B cell (primary cell): ENCODE data around the gene DBR1. TPM values are rescaled to one million over a fixed set of nuclear protein-coding genes. Genes with fewer than 3 reads are reported as not detected.

ENCODE experiments used
- ATAC-seq: fragments of 200-7000 bp; cut with Tn5 transposase; one replicate; pipeline ENCODE4 v1.10.0; 2021; ENCODE audit warnings: low read depth, mild to moderate bottlenecking, moderate number of reproducible peaks, moderate library complexity
- CTCF ChIA-PET: fragments of 350-600 bp; sonication (Branson Sonifier 250); formaldehyde crosslinking; loops from one replicate; lab custom pipeline; 2021; ENCODE audit warnings: antibody characterized with exemption, inconsistent platforms; lab: Charles Lee
- POLR2A ChIA-PET: fragments of 350-600 bp; sonication (Branson Sonifier 250); formaldehyde crosslinking; loops from one replicate; lab custom pipeline; 2021; ENCODE audit warnings: antibody characterized with exemption; lab: Charles Lee
- DNase-seq: peaks from one replicate; pipeline ENCODE4 v3.0.0; 2013
- H2AFZ ChIP-seq: 2 replicates; pipeline ENCODE4 v1.6.1; 2012; ENCODE audit warnings: mild to moderate bottlenecking, low read depth, low read length; ENCODE audit not compliant: insufficient read depth, poor library complexity, severe bottlenecking
- H3K27ac ChIP-seq, 2 donors: 1 replicate in 1 of 2; 2 replicates in 1 of 2; pipeline ENCODE4 v1.5.1; 2012 to 2013; ENCODE audit warnings: low read length in 2 of 2, mild to moderate bottlenecking in 2 of 2, moderate library complexity in 1 of 2
- H3K27me3 ChIP-seq, 4 experiments: fragments of 200-600 bp in 1 of 4; sonication (generic) in 1 of 4; replicated peaks in 1 of 4; 1 replicate in 2 of 4; 2 replicates in 2 of 4; pipeline versions ENCODE4 v1.6.1 to v1.7.0; 2013 to 2016; ENCODE audit warnings: low read length in 3 of 4, mild to moderate bottlenecking in 2 of 4, mixed read lengths in 1 of 4, moderate library complexity in 1 of 4; ENCODE audit not compliant: insufficient read depth in 4 of 4, control insufficient read depth in 3 of 4; ENCODE audit errors: control extremely low read depth in 1 of 4
- H3K36me3 ChIP-seq, 2 experiments: replicated peaks in 1 of 2; 1 replicate in 1 of 2; 2 replicates in 1 of 2; pipeline versions ENCODE4 v1.6.1 to v1.7.1; 2013; ENCODE audit warnings: low read length in 1 of 2; ENCODE audit not compliant: insufficient read depth in 2 of 2, control insufficient read depth in 1 of 2; ENCODE audit errors: control extremely low read depth in 1 of 2, extremely low read depth in 1 of 2
- H3K4me1 ChIP-seq, 2 donors: fragments of 200-600 bp in 1 of 2; sonication (generic) in 1 of 2; 1 replicate in 1 of 2; 2 replicates in 1 of 2; pipeline versions ENCODE4 v1.5.1 to v1.6.1; 2013 to 2017; ENCODE audit warnings: low read length in 2 of 2; ENCODE audit not compliant: control insufficient read depth in 2 of 2, insufficient read depth in 2 of 2
- H3K4me2 ChIP-seq: replicated peaks from 2 replicates; pipeline ENCODE3; 2012; ENCODE audit warnings: mild to moderate bottlenecking, low read depth, low read length; ENCODE audit not compliant: poor library complexity, severe bottlenecking
- H3K4me3 ChIP-seq, 5 experiments: fragments of 200-600 bp in 1 of 5; sonication (generic) in 1 of 5; 1 replicate in 3 of 5; 2 replicates in 2 of 5; pipeline versions ENCODE4 v1.5.1 to v1.7.0; 2011 to 2016; ENCODE audit warnings: low read length in 4 of 5, mild to moderate bottlenecking in 4 of 5, low read depth in 2 of 5, control low read depth in 1 of 5, moderate library complexity in 1 of 5; ENCODE audit not compliant: insufficient read depth in 1 of 5; ENCODE audit errors: control extremely low read depth in 1 of 5, extremely low read depth in 1 of 5
- H3K79me2 ChIP-seq: fragments of 200-600 bp; sonication (generic); one replicate; pipeline ENCODE4 v1.6.0; 2016; ENCODE audit warnings: low read length; ENCODE audit not compliant: control insufficient read depth, insufficient read depth
- H3K9ac ChIP-seq: fragments of 200-600 bp; sonication (generic); 2 replicates; pipeline ENCODE4 v1.6.1; 2017; ENCODE audit warnings: mild to moderate bottlenecking, low read length, moderate library complexity
- H3K9me3 ChIP-seq, 3 donors: one replicate each; pipeline versions ENCODE4 v1.6.1 to v1.7.1; 2013; ENCODE audit warnings: low read length in 2 of 3; ENCODE audit not compliant: control insufficient read depth in 2 of 3, insufficient read depth in 1 of 3; ENCODE audit errors: control extremely low read depth in 1 of 3
- H4K20me1 ChIP-seq: 2 replicates; pipeline ENCODE4 v1.6.0; 2012; ENCODE audit warnings: mild to moderate bottlenecking, low read length; ENCODE audit not compliant: insufficient read depth, control insufficient read depth, poor library complexity, severe bottlenecking
- H3K27ac Mint-ChIP-seq: one replicate; pipeline ENCODE4 v1.8.0; 2021; ENCODE audit warnings: mixed read lengths
- H3K27me3 Mint-ChIP-seq: one replicate; pipeline ENCODE4 v1.8.0; 2021; ENCODE audit warnings: mixed read lengths
- H3K4me1 Mint-ChIP-seq: one replicate; pipeline ENCODE4 v1.8.0; 2021; ENCODE audit warnings: mixed read lengths
- H3K4me3 Mint-ChIP-seq: one replicate; pipeline ENCODE4 v1.8.0; 2021; ENCODE audit warnings: mixed read lengths
- H3K9me3 Mint-ChIP-seq: one replicate; pipeline ENCODE4 v1.8.0; 2022; ENCODE audit warnings: mixed read lengths; ENCODE audit not compliant: insufficient read depth
- EZH2 ChIP-seq: IDR thresholded peaks from 2 replicates; pipeline ENCODE4 v1.6.1; 2012; ENCODE audit warnings: borderline replicate concordance, low read depth, mild to moderate bottlenecking, moderate library complexity, low read length; ENCODE audit not compliant: insufficient read depth, poor library complexity, severe bottlenecking
- WGBS: methylation state at CpG from one replicate; pipeline ENCODE4 v1.1.5; 2013; ENCODE audit warnings: missing lambda C conversion rate; ENCODE audit not compliant: insufficient coverage; 5-methylcytosine and 5-hydroxymethylcytosine counted together
- intact Hi-C: fragments of 100-400 bp; cut with micrococcal nuclease; formaldehyde crosslinking; loops from one replicate; pipeline ENCODE4 v1.10.0; 2022
- polyA plus RNA-seq: library from polyadenylated mRNA; depleted of rRNA; stranded (reverse); fragments of >200 nt; gene quantifications from 2 replicates; pipeline ENCODE4 v1.2.3, GENCODE V29; 2012
- total RNA-seq, 2 donors: library from RNA; stranded (reverse); fragments of 120-200 nt in 1 of 2; gene quantifications; 1 replicate in 1 of 2; 2 replicates in 1 of 2; pipeline versions ENCODE4 v1.2.3 to v1.2.4, GENCODE V29; 2013 to 2022
- TF ChIP-seq, protein P1 (sequence below): fragments of 200-600 bp; IDR thresholded peaks from one replicate; pipeline ENCODE4 v1.8.0; 2022; ENCODE audit warnings: antibody characterized with exemption, mild to moderate bottlenecking

Gene DBR1
- total and polyA plus RNA-seq, 2 donors (not counting 1 experiment from before 2014, with no cell fraction given) = 7.5 to 22.6 TPM

DNA sequence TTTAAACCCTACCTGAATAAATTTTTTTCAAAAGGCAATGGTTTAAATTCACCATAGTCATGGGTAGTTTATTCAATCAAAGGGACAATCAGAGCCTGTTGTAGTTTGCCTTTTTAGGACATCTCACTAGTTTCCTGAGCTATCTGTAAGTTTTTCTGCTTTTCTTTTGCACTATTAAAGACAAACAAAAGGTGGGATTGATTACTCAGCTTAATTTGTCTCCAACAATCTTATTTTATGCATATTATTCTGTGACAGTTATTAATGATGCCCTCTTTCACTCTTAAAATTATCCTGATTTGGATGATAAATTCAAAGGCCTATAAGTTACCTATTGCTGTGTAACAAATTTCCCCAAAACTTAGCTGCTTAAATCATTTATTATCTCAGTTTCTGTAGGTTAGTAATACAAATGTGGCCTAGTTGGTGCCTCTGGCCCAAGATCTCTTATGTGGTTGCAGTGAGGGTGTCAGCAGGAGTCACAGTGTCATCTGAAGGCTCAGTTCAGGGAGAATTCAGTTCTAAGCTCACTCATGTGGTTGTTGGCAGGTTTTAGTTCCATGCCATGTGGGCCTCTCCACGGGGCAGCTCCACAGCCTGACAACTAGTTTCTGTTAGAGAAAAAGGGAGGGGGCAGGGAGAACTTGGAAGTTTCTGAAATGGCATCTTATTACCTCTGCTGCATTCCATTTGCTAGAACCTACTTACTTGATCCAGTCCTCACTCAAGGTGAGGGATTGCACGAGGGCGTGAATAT is 28.4 kb upstream of the DBR1 start:
- Histone ChIP-seq H3K36me3 (peaks cover 0 to 2% of the 10 kb centered on the region in 2 experiments), H3K27ac (no peak overlapping the region), H4K20me1 (peaks cover 91% of the 10 kb centered on the region), H3K79me2 (peaks cover 97% of the 10 kb centered on the region), H3K4me1 (no peaks in the 10 kb centered on the region), H3K4me3 (no peak overlapping the region), H3K4me2 (no peak overlapping the region), H3K9me3 (peaks cover 0 to 2% (median 0%) of the 10 kb centered on the region in 3 donors), H3K27me3 (no peaks in the 10 kb centered on the region), H3K9ac (no peak overlapping the region), H2AFZ (no peak overlapping the region)
- Mint-ChIP-seq H3K27ac (no peak overlapping the region), H3K4me3 (no peak overlapping the region), H3K27me3 (no peaks in the 10 kb centered on the region), H3K9me3 (no peaks in the 10 kb centered on the region), H3K4me1 (peaks cover 46% of the 10 kb centered on the region)
- WGBS = no CpG with 5 or more reads among the region's 3 CpGs
- CTCF ChIA-PET = interaction anchor here (0.6 kb wide), 1 partner anchor 9 kb away, joined by 3 read pairs; no protein-coding TSS in a partner anchor
- DNase-seq (no peak), ATAC-seq (no peak)
- intact Hi-C loops = no loop called here
- TF ChIP-seq, protein P1, sequence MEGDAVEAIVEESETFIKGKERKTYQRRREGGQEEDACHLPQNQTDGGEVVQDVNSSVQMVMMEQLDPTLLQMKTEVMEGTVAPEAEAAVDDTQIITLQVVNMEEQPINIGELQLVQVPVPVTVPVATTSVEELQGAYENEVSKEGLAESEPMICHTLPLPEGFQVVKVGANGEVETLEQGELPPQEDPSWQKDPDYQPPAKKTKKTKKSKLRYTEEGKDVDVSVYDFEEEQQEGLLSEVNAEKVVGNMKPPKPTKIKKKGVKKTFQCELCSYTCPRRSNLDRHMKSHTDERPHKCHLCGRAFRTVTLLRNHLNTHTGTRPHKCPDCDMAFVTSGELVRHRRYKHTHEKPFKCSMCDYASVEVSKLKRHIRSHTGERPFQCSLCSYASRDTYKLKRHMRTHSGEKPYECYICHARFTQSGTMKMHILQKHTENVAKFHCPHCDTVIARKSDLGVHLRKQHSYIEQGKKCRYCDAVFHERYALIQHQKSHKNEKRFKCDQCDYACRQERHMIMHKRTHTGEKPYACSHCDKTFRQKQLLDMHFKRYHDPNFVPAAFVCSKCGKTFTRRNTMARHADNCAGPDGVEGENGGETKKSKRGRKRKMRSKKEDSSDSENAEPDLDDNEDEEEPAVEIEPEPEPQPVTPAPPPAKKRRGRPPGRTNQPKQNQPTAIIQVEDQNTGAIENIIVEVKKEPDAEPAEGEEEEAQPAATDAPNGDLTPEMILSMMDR = no peak
- TF ChIP-seq EZH2 = no peak
- POLR2A ChIA-PET = no interaction called here

DNA sequence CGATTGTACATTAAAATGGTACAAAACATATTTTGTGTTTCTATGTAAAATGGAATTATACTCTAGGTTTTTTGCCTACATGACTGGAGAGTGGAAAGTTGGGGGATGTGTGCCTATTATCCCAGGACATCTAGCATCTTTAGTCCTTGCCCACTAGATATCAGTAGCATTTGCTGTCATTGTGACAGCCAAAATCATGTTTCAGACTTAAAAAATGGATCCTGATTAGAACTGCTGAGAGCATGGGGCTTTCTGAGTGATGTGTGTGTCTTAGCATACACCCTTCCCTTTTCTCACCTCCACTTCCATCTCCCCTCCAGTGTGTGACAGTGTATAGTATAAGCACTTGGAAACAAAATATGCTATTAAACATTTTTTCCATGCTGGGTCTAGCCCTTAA is 25.7 kb upstream of the DBR1 start:
- DNase-seq (no peak), ATAC-seq (no peak)
- no peak overlapping the region for H2AFZ ChIP-seq
- intact Hi-C loops = no loop called here
- Mint-ChIP-seq H3K4me3 (no peak overlapping the region), H3K4me1 (peaks cover 43% of the 10 kb centered on the region), H3K9me3 (no peaks in the 10 kb centered on the region), H3K27me3 (no peaks in the 10 kb centered on the region), H3K27ac (no peak overlapping the region)
- H3K36me3 ChIP-seq = peaks cover 0 to 11% of the 10 kb centered on the region in 2 experiments
- H3K27me3 ChIP-seq = no peaks in the 10 kb centered on the region
- no peak for TF ChIP-seq EZH2
- TF ChIP-seq, protein P1 = no peak
- no peaks in the 10 kb centered on the region for H3K4me1 ChIP-seq
- H4K20me1 ChIP-seq = peaks cover 94% of the 10 kb centered on the region
- ChIA-PET CTCF (no interaction called here), POLR2A (interaction anchor here (0.7 kb wide), 1 partner anchor 1176 kb away, joined by 9 read pairs; no protein-coding TSS in a partner anchor)
- H3K79me2 ChIP-seq = peaks cover 100% of the 10 kb centered on the region
- no peak overlapping the region for H3K4me2 ChIP-seq
- H3K4me3 ChIP-seq = no peak overlapping the region
- no peak overlapping the region for H3K27ac ChIP-seq
- no peak overlapping the region for H3K9ac ChIP-seq
- no CpG with 5 or more reads among the region's 1 CpG for WGBS
- H3K9me3 ChIP-seq = no peaks in the 10 kb centered on the region
